Neural progenitor cell (in vitro differentiated cells): ENCODE results near the gene ST13. TPM values are rescaled to one million over a fixed set of nuclear protein-coding genes. Genes with fewer than 3 reads are reported as not detected.
A peak's percentile ranks its signal among the peaks of the same experiment; 100 is the strongest.

Experiments
- DNase-seq: peaks from one replicate; pipeline ENCODE4 v3.0.0-alpha.2; 2016; ENCODE audit warnings: low spot score
- H2AFZ ChIP-seq: fragments of 200-600 bp; sonication (generic); replicated peaks from 2 replicates; pipeline ENCODE4 v1.6.1; 2016; ENCODE audit warnings: antibody characterized with exemption
- H3F3A ChIP-seq: fragments of 200-600 bp; sonication (generic); 2 replicates; pipeline ENCODE4 v1.6.1; 2016; ENCODE audit warnings: antibody characterized with exemption, low read depth
- H3K27ac ChIP-seq: fragments of 200-600 bp; sonication (generic); 2 replicates; pipeline ENCODE4 v1.5.1; 2016; ENCODE audit warnings: mild to moderate bottlenecking
- H3K27me3 ChIP-seq: fragments of 200-600 bp; sonication (generic); 2 replicates; pipeline ENCODE4 v1.6.1; 2016; ENCODE audit warnings: mild to moderate bottlenecking, moderate library complexity
- H3K36me3 ChIP-seq: fragments of 200-600 bp; sonication (generic); 2 replicates; pipeline ENCODE4 v1.5.1; 2016
- H3K4me1 ChIP-seq: fragments of 200-600 bp; sonication (generic); 2 replicates; pipeline ENCODE4 v1.6.1; 2016; ENCODE audit warnings: mixed run types
- H3K4me2 ChIP-seq: fragments of 200-600 bp; sonication (generic); 2 replicates; pipeline ENCODE4 v1.6.1; 2016
- H3K4me3 ChIP-seq: fragments of 200-600 bp; sonication (generic); 2 replicates; pipeline ENCODE4 v1.5.1; 2016
- H3K79me2 ChIP-seq: fragments of 200-600 bp; sonication (generic); 2 replicates; pipeline ENCODE4 v1.6.1; 2016; ENCODE audit warnings: low read depth
- H3K9ac ChIP-seq: fragments of 200-600 bp; sonication (generic); 2 replicates; pipeline ENCODE4 v1.6.1; 2016
- H3K9me3 ChIP-seq: fragments of 200-600 bp; sonication (generic); 2 replicates; pipeline ENCODE4 v1.5.1; 2016; ENCODE audit warnings: low read depth
- H4K20me1 ChIP-seq: fragments of 200-600 bp; sonication (generic); 2 replicates; pipeline ENCODE4 v1.6.1; 2016; ENCODE audit warnings: low read depth
- H3K27ac Mint-ChIP-seq: 3 replicates; pipeline ENCODE4 v1.8.0; 2021; ENCODE audit warnings: mixed read lengths
- H3K27me3 Mint-ChIP-seq: 2 replicates; pipeline ENCODE4 v1.8.0; 2022; ENCODE audit warnings: low read depth, mild to moderate bottlenecking, inconsistent platforms, moderate library complexity, mixed read lengths; ENCODE audit not compliant: insufficient read depth
- H3K36me3 Mint-ChIP-seq: 3 replicates; pipeline ENCODE4 v1.8.0; 2021; ENCODE audit warnings: mixed read lengths
- H3K4me1 Mint-ChIP-seq: 3 replicates; pipeline ENCODE4 v1.8.0; 2021; ENCODE audit warnings: mixed read lengths
- H3K4me3 Mint-ChIP-seq: 3 replicates; pipeline ENCODE4 v1.8.0; 2021; ENCODE audit warnings: mild to moderate bottlenecking, moderate library complexity, mixed read lengths
- H3K9me3 Mint-ChIP-seq: 3 replicates; pipeline ENCODE4 v1.8.0; 2020; ENCODE audit warnings: mixed read lengths
- CTCF ChIP-seq: fragments of 200-600 bp; sonication (generic); IDR thresholded peaks from 2 replicates; pipeline ENCODE4 v1.5.1; 2017; ENCODE audit warnings: antibody characterized with exemption, mild to moderate bottlenecking
- EZH2 ChIP-seq: fragments of 200-600 bp; sonication (generic); IDR thresholded peaks from 2 replicates; pipeline ENCODE4 v1.6.1; 2017; ENCODE audit warnings: antibody characterized with exemption, mild to moderate bottlenecking, moderate library complexity
- EZH2phosphoT487 ChIP-seq: fragments of 200-600 bp; sonication (generic); IDR thresholded peaks from 2 replicates; pipeline ENCODE4 v1.6.1; 2017; ENCODE audit warnings: antibody characterized with exemption
- total RNA-seq: library from RNA; depleted of rRNA; stranded (reverse); fragments of >200 nt; gene quantifications from 2 replicates; pipeline ENCODE4 v1.2.3, GENCODE V29; 2015; ENCODE audit warnings: low replicate concordance

The ST13 gene
- total RNA-seq, 1 donor from 2014 or later = 310 TPM

GRCh38 chr22:40806711-40807110, 49.7 kb downstream of the ST13 start:
- H3K36me3 ChIP-seq = no peaks in the 10 kb centered on the region
- peaks cover 11% of the 10 kb centered on the region for H4K20me1 ChIP-seq
- no peaks in the 10 kb centered on the region for H3K27me3 ChIP-seq
- no peak overlapping the region for H3K4me3 ChIP-seq
- TF ChIP-seq EZH2 = no peak
- no peak for TF ChIP-seq CTCF
- no peak for TF ChIP-seq EZH2phosphoT487
- peaks cover 11% of the 10 kb centered on the region for H3K36me3 Mint-ChIP-seq
- H3K27me3 Mint-ChIP-seq = peaks cover 6% of the 10 kb centered on the region
- H3K4me1 ChIP-seq = peaks cover 7% of the 10 kb centered on the region
- H3K9ac ChIP-seq = no peak overlapping the region
- no peak overlapping the region for H3K27ac Mint-ChIP-seq
- H2AFZ ChIP-seq = no peak overlapping the region
- H3K4me3 Mint-ChIP-seq = no peak overlapping the region
- no peak overlapping the region for H3K27ac ChIP-seq
- no peak overlapping the region for H3K4me2 ChIP-seq
- H3K79me2 ChIP-seq = peaks cover 56% of the 10 kb centered on the region
- DNase-seq = no peak
- peaks cover 4% of the 10 kb centered on the region for H3F3A ChIP-seq
- H3K4me1 Mint-ChIP-seq = no peaks in the 10 kb centered on the region
- no peaks in the 10 kb centered on the region for H3K9me3 Mint-ChIP-seq
- H3K9me3 ChIP-seq = no peaks in the 10 kb centered on the region

GRCh38 chr22:40805699-40806203, 50.7 kb downstream of the ST13 start:
- Histone ChIP-seq H3K4me1 (peaks cover 7% of the 10 kb centered on the region), H3K27ac (peak overlapping the region; percentile 55), H3F3A (peaks cover 4% of the 10 kb centered on the region), H3K4me3 (no peak overlapping the region), H2AFZ (no peak overlapping the region), H3K79me2 (peaks cover 56% of the 10 kb centered on the region), H3K36me3 (no peaks in the 10 kb centered on the region), H4K20me1 (peaks cover 11% of the 10 kb centered on the region), H3K9me3 (no peaks in the 10 kb centered on the region), H3K27me3 (no peaks in the 10 kb centered on the region), H3K4me2 (no peak overlapping the region), H3K9ac (no peak overlapping the region)
- no peak for TF ChIP-seq EZH2
- DNase-seq = no peak
- Mint-ChIP-seq H3K9me3 (no peaks in the 10 kb centered on the region), H3K4me1 (no peaks in the 10 kb centered on the region), H3K36me3 (peaks cover 11% of the 10 kb centered on the region), H3K4me3 (no peak overlapping the region), H3K27me3 (peaks cover 6% of the 10 kb centered on the region), H3K27ac (no peak overlapping the region)

- H4K20me1 ChIP-seq = peaks cover 11% of the 10 kb centered on the region
- peaks cover 4% of the 10 kb centered on the region for H3F3A ChIP-seq
- no peaks in the 10 kb centered on the region for H3K36me3 ChIP-seq
- TF ChIP-seq EZH2phosphoT487 (no peak), CTCF (no peak), EZH2 (no peak)
- peak overlapping the region; percentile 55 for H3K27ac ChIP-seq
- H2AFZ ChIP-seq = no peak overlapping the region
- no peak overlapping the region for H3K27ac Mint-ChIP-seq
- H3K4me1 Mint-ChIP-seq = no peaks in the 10 kb centered on the region
- H3K27me3 Mint-ChIP-seq = peaks cover 6% of the 10 kb centered on the region
- no peaks in the 10 kb centered on the region for H3K9me3 ChIP-seq
- H3K4me1 ChIP-seq = peaks cover 7% of the 10 kb centered on the region
- no peak overlapping the region for H3K4me3 ChIP-seq
- peaks cover 53% of the 10 kb centered on the region for H3K79me2 ChIP-seq
- H3K9ac ChIP-seq = no peak overlapping the region
- H3K27me3 ChIP-seq = no peaks in the 10 kb centered on the region
- DNase-seq = peak; percentile 38
- H3K9me3 Mint-ChIP-seq = no peaks in the 10 kb centered on the region
- H3K4me3 Mint-ChIP-seq = no peak overlapping the region
- H3K4me2 ChIP-seq = no peak overlapping the region
- peaks cover 11% of the 10 kb centered on the region for H3K36me3 Mint-ChIP-seq
These were observed 51.2 kb downstream of the ST13 start for GRCh38 chr22:40805239-40805638.

- TF ChIP-seq CTCF (no peak), EZH2phosphoT487 (no peak), EZH2 (no peak)
- H3K27me3 Mint-ChIP-seq = peaks cover 6% of the 10 kb centered on the region
- Histone ChIP-seq H3K27ac (no peak overlapping the region), H2AFZ (no peak overlapping the region), H3K4me2 (no peak overlapping the region), H3K79me2 (peaks cover 33% of the 10 kb centered on the region), H4K20me1 (peaks cover 7% of the 10 kb centered on the region), H3K36me3 (no peaks in the 10 kb centered on the region), H3F3A (peaks cover 4% of the 10 kb centered on the region), H3K4me1 (peaks cover 7% of the 10 kb centered on the region), H3K9me3 (no peaks in the 10 kb centered on the region), H3K4me3 (no peak overlapping the region), H3K27me3 (no peaks in the 10 kb centered on the region), H3K9ac (no peak overlapping the region)
- H3K4me1 Mint-ChIP-seq = no peaks in the 10 kb centered on the region
- H3K9me3 Mint-ChIP-seq = no peaks in the 10 kb centered on the region
- H3K36me3 Mint-ChIP-seq = peaks cover 12% of the 10 kb centered on the region
- no peak overlapping the region for H3K27ac Mint-ChIP-seq
- no peak for DNase-seq
- H3K4me3 Mint-ChIP-seq = no peak overlapping the region
These were observed 53.1 kb downstream of the ST13 start for GRCh38 chr22:40803321-40803720.
